Activated CD4-positive, alpha-beta T cell treated with anti-CD3 and anti-CD28 coated beads, Interleukin-10, Interleukin-2, amounts not matched to agents 100 ng/mL and 50 ng/mL, durations not matched to agents 16 hours and 8 hours (primary cell): Measurements from ENCODE around the gene UTP18.

ENCODE experiments used
- DNase-seq: peaks from one replicate; pipeline ENCODE4 v3.0.0-alpha.2; 2020

UTP18 gene

DNA sequence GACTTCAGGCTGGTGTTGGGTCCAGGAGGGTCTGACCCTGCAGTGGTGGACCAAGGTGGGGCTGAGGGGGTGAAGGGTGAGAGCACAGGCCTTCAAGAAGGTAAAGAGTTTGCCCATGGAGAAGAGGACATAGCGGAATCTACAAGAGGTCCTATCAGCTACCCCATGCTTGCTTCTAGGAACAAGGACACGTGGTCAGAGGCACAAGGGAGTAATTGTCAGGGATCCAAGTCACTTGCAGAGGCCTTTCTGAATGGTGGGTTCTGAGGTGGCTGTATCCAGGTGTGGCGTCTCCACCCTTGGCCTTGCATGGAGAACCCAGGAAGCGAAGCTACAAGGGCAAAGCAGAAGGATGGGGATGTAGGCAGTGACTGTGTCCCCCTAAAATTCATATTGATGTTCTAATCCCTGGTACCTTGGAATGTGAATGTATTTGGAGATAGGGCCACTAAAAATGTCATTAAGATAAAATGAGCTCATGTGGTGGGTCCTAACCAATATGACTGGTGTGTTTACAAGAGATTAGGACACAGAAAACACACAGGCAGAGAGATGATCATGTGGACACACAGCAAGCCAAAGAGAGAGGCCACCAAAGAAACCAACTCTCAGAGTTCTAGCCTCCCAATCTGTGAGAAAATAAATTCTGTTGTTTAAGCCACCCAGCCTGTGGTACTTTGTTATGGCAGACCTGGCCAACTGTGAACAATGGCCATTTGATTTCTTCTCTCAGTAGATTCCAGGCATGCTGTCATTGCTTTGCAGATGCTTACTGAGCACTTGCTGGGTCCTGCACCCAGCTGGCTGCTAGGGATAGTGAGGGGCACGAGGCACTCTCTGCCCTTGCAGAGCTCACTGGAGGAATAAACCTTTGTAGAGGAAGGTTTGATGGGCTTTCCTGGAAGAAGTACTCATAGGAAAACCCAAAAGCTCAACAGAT lies 75.8 kb downstream of the UTP18 start:
- no peak for DNase-seq

DNA sequence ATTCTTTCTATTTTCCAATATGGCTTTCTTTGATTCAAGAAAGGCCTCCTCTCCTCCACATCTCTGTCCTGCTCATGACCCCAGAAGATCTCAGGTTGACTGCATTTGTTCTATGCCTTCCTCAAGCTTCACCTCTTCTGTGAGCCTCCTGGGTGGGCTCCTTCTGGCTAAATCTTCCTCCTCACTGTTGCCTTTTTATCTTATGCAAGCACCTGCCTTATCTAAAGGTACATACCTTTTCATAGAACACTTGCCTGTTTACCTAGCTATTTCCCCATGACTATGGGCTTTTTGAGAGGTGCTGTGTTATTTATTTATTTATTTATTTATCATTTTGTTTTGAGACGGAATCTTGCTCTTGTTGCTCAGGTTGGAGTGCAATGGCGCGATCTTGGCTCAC lies 81.1 kb downstream of the UTP18 start:
- DNase-seq = no peak

DNA sequence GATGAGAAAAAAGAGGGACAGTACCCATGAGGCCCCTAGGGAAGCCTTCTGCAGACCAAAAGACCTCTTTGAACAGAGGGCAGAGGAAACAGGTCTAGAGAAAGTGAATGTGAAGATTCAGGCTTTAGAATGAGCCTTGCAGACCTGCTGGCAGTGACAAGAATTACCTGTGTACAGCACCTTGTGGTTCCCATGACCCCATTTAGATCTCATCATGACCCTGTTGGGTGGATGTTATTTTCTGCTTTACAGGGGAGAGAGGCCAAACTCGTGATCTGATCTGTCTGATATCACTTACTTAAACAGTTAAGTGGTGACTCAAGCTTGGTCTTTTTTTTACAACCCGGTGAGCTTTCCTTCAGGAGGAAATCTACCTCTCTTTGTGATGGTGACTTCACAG lies 81.9 kb downstream of the UTP18 start:
- no peak for DNase-seq

DNA sequence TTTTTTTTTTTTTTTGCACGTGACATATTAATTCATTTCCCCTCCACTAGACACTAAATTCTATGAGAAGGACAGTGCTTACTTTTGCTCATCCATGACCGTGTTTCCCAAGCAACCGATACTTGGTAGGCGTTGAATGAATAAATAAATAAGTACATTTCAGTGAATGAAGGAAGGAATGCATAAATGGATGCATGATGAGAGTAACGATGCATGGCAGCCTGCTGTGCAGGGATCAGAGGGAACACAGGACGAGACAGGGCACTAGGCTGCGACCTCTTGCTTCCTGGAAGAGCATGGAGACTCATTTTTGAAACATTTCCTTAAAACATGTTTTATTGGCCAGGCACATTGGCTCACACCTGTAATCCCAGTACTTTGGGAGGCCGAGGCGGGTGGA lies 84.2 kb downstream of the UTP18 start:
- no peak for DNase-seq

DNA sequence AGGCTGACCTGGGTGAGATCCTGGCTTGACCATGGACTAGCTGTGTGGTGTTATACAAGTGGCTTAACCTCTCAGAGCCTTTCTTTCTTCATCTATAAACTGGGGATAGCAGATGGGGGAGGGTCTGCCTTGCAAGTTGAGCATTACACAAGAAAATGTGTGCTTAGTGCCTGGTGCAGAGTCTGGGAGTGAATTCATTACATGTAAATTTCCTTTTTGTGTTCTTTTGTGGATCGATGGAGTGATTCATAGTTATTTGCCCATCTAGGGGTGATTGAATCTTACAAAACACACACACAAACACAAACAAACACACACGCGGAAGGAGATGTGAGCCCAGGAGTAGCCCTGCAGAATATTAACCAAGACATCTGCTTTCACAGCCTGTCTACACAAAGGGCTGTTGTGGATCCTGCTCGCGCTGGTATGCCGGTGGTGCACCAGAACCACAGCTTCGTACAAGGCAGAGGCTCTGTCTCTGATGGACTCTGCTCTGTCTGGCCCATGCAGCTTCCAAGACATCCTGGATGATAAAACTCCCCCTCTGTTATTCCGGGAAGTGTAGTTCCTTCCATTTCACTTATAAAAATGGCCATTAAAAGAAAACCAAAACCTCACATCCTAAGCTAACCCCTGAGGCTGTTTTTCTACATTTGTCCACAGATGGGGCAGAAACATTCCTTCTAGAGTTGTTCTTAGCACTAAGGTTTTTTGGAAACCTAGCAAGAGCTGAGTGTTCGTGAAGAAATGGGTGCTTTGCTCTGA lies 86.1 kb downstream of the UTP18 start:
- DNase-seq = no peak
